Heart left ventricle (tissue), 13 donors: Measurements from ENCODE around the gene SYCP2L.

Source experiments
- POLR2A ChIP-seq, 2 donors: fragments of 450-650 bp; IDR thresholded peaks; one replicate each; pipeline ENCODE4 v1.6.1; 2017; ENCODE audit warnings: antibody characterized with exemption in 2 of 2, mild to moderate bottlenecking in 2 of 2, moderate library complexity in 2 of 2
- TF ChIP-seq, protein P1 (sequence below), 12 donors: fragments of 200-600 bp; sonication (generic) in 4 of 12; IDR thresholded peaks; one replicate each; pipeline versions ENCODE4 v1.5.0 to v1.8.0; 2018 to 2022; ENCODE audit warnings: antibody characterized with exemption in 12 of 12, mild to moderate bottlenecking in 5 of 12
- donor health status: ischemic (EF 13 %, LVEDD 7.1; RV severe dilation, severe dysfunction).
- donor health status: DM: no; HTN: yes; CAD: no.
- donor health status: DM: no; HTN: no; CAD: no.
- donor health status: ischemic (EF 25% LVEDD 6.9; RV normal size, moderate dysfunction).
- donor health status: ischemic (EF 25% LVEDD 5.7; RV mildly dilated, moderate dysfunction).
- donor health status: ischemic (EF 35%, LVEDD 5.7; RV mildly dilated, moderate dysfunction).
- donor health status: nonischemic (EF 11% LVEDD 7.7; RV severe dilation, severe dysfunction).
- donor health status: DM: yes; HTN: yes; CAD: no.
- donor health status: PGD.
- donor health status: ischemic (EF 29% LVEDD 5.4; RV normal size, mild dysfunction).
- donor health status: nonischemic (EF 23%, LVEDD 6.1; RV moderate dilation, normal function).

DNA sequence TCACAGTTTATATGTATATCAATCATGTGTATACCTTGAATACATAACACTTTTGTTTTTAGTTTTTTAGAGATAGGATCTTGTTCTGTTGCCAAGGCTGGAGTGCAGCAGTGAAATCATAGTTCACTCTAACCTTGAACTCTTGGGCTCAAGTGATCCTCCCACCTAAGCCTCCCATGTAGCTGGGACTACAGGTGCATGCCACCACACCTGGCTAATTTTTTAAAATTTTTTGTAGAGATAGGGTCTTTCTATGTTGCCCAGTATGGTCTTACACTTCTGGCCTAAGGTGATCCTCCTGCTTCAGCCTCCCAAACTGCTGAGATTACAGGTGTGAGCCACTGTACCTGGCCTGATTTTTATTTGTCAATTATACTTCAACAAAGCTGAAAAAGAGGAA lies 69.9 kb downstream of the SYCP2L start:
- TF ChIP-seq, protein P1, sequence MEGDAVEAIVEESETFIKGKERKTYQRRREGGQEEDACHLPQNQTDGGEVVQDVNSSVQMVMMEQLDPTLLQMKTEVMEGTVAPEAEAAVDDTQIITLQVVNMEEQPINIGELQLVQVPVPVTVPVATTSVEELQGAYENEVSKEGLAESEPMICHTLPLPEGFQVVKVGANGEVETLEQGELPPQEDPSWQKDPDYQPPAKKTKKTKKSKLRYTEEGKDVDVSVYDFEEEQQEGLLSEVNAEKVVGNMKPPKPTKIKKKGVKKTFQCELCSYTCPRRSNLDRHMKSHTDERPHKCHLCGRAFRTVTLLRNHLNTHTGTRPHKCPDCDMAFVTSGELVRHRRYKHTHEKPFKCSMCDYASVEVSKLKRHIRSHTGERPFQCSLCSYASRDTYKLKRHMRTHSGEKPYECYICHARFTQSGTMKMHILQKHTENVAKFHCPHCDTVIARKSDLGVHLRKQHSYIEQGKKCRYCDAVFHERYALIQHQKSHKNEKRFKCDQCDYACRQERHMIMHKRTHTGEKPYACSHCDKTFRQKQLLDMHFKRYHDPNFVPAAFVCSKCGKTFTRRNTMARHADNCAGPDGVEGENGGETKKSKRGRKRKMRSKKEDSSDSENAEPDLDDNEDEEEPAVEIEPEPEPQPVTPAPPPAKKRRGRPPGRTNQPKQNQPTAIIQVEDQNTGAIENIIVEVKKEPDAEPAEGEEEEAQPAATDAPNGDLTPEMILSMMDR (IDR thresholded peaks at IDR 0.05) = no peak
- no peak for TF ChIP-seq POLR2A (IDR thresholded peaks at IDR 0.05)
